ENCODE results near the gene ACE2. TPM values are rescaled to one million over a fixed set of nuclear protein-coding genes. Genes with fewer than 3 reads are reported as not detected.

The ACE2 gene
- total and polyA plus RNA-seq, 2 donors (not counting 3 experiments of a cell fraction or from before 2014, with no cell fraction given) = not detected

DNA sequence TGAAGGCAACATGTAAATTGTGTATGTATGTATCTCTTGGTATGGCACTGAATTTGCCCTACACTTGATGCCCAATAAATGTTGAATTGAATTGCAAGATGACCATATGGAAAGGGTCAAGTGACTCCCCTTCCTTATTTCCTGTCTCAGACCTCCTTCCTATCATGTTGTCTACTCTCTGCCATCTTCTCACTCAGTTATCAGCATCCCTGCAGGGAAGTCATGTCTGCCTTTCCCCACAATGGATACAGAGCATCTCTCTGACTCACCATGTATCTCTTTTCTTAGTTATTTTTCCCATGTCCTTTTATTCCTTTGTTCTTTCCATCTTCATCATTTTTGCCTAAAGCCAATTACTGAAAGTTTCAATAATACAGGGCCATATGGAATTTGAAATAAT, 77.7 kb downstream of the ACE2 start:
- intact Hi-C loops (cut with micrococcal nuclease) (no loop called here), dilution Hi-C loops (cut with MboI; ENCODE audit: extremely low pct_ligation_motif_present, low sequenced_read_pairs) (no loop called here)
- no TSS peak for BruUV-seq (replicated peaks)
- Histone ChIP-seq H3K27me3 (ENCODE audit: control insufficient read depth in 2 of 2, insufficient read depth in 2 of 2, low read length in 2 of 2) (no peaks in the 10 kb centered on the region), H2AFZ (ENCODE audit: low read depth, low read length) (no peak overlapping the region), H3K9me1 (replicated peaks; ENCODE audit: control insufficient read depth, extremely low read depth, insufficient read depth, low read length) (no peaks in the 10 kb centered on the region), H3K79me2 (ENCODE audit: control insufficient read depth, insufficient read depth, low read length) (no peaks in the 10 kb centered on the region), H3K4me3 (replicated peaks in 1 of 3; ENCODE audit: insufficient read depth in 1 of 3, low read depth in 1 of 3, low read length in 3 of 3) (no peak overlapping the region), H4K20me1 (replicated peaks; ENCODE audit: control insufficient read depth, extremely low read depth, insufficient read depth, low read length) (no peaks in the 10 kb centered on the region), H3K4me2 (ENCODE audit: insufficient read depth, low read length) (no peak overlapping the region), H3K9ac (replicated peaks; ENCODE audit: extremely low read depth, insufficient read depth, low read length) (no peak overlapping the region), H3K9me3 (replicated peaks; ENCODE audit: control insufficient read depth, insufficient read depth, low read length) (no peaks in the 10 kb centered on the region), H3K4me1 (ENCODE audit: control insufficient read depth, extremely low read depth, insufficient read depth, low read length) (peaks cover 64% of the 10 kb centered on the region), H3K27ac (ENCODE audit: insufficient read depth, low read depth, low read length) (peak overlapping the region; percentile 11), H3K36me3 (ENCODE audit: control insufficient read depth in 2 of 2, extremely low read depth in 1 of 2, insufficient read depth in 2 of 2, low read length in 2 of 2) (peaks cover 7 to 23% of the 10 kb centered on the region in 2 experiments)
- ChIA-PET POLR2A (interaction anchor here (2.8 kb wide), 1 partner anchor 22 kb away, joined by 10 read pairs; the partner anchor contains the start of gene BMX), CTCF (no interaction called here)
- no peak for DNase-seq (ENCODE audit: low read depth, low spot score)
- TF ChIP-seq POLR2A (IDR thresholded peaks at IDR 0.05; ENCODE audit: low read depth, low read length) = no peak
- TF ChIP-seq, protein P1, sequence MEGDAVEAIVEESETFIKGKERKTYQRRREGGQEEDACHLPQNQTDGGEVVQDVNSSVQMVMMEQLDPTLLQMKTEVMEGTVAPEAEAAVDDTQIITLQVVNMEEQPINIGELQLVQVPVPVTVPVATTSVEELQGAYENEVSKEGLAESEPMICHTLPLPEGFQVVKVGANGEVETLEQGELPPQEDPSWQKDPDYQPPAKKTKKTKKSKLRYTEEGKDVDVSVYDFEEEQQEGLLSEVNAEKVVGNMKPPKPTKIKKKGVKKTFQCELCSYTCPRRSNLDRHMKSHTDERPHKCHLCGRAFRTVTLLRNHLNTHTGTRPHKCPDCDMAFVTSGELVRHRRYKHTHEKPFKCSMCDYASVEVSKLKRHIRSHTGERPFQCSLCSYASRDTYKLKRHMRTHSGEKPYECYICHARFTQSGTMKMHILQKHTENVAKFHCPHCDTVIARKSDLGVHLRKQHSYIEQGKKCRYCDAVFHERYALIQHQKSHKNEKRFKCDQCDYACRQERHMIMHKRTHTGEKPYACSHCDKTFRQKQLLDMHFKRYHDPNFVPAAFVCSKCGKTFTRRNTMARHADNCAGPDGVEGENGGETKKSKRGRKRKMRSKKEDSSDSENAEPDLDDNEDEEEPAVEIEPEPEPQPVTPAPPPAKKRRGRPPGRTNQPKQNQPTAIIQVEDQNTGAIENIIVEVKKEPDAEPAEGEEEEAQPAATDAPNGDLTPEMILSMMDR (IDR thresholded peaks at IDR 0.05; ENCODE audit: extremely low read depth in 1 of 2, insufficient read depth in 1 of 2, low read depth in 1 of 2, low read length in 2 of 2) = no peak
- no peak for TF ChIP-seq FOS (IDR thresholded peaks at IDR 0.05; ENCODE audit: borderline replicate concordance, insufficient read depth, low read length)
- no peak for TF ChIP-seq POLR2AphosphoS5 (IDR thresholded peaks at IDR 0.05; ENCODE audit: insufficient read depth, low read depth, low read length)
- TF ChIP-seq, protein P2, sequence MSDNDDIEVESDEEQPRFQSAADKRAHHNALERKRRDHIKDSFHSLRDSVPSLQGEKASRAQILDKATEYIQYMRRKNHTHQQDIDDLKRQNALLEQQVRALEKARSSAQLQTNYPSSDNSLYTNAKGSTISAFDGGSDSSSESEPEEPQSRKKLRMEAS (IDR thresholded peaks at IDR 0.05; ENCODE audit: insufficient read depth, insufficient read length) = no peak
- TF ChIP-seq MYC (IDR thresholded peaks at IDR 0.05; ENCODE audit: low read depth, low read length) = no peak
- TF ChIP-seq GATA2 (IDR thresholded peaks at IDR 0.05; ENCODE audit: insufficient read depth, insufficient read length, low read depth, low read length) = no peak
- no peak for TF ChIP-seq JUN (IDR thresholded peaks at IDR 0.05; ENCODE audit: borderline replicate concordance, insufficient read depth, insufficient read length, low read depth)
- no peak for TF ChIP-seq EZH2 (IDR thresholded peaks at IDR 0.05; ENCODE audit: borderline replicate concordance, low read depth, low read length, severe bottlenecking)
- FAIRE-seq = no peak

All from endothelial cell of umbilical vein (primary cell).